SK-N-SH (cell line): ENCODE data around the gene ADGRL3.

Experiments
- FOXJ3 ChIP-seq: sonication (generic); formaldehyde crosslinking; IDR thresholded peaks from 2 replicates; pipeline ENCODE4 v1.5.1; 2020; ENCODE audit warnings: mild to moderate bottlenecking, missing genetic modification reagents
- PBX3 ChIP-seq: IDR thresholded peaks from 2 replicates; pipeline ENCODE4; 2012
- RFX5 ChIP-seq: IDR thresholded peaks from 2 replicates; pipeline ENCODE4 v1.6.1; 2012; ENCODE audit warnings: mild to moderate bottlenecking, improper control_type of control experiment, low read length
- TAF1 ChIP-seq: IDR thresholded peaks from 2 replicates; pipeline ENCODE4 v1.6.1; 2012; ENCODE audit warnings: low read depth, mild to moderate bottlenecking, low read length, moderate library complexity, borderline replicate concordance
- TF ChIP-seq, protein P1 (sequence below): fragments of 200-600 bp; sonication (generic); IDR thresholded peaks from 2 replicates; pipeline ENCODE4 v1.6.1; 2017; ENCODE audit warnings: antibody characterized with exemption, mild to moderate bottlenecking, moderate library complexity

- TF ChIP-seq FOXJ3 (no peak), RFX5 (no peak), PBX3 (no peak), TAF1 (no peak)
- TF ChIP-seq, protein P1, sequence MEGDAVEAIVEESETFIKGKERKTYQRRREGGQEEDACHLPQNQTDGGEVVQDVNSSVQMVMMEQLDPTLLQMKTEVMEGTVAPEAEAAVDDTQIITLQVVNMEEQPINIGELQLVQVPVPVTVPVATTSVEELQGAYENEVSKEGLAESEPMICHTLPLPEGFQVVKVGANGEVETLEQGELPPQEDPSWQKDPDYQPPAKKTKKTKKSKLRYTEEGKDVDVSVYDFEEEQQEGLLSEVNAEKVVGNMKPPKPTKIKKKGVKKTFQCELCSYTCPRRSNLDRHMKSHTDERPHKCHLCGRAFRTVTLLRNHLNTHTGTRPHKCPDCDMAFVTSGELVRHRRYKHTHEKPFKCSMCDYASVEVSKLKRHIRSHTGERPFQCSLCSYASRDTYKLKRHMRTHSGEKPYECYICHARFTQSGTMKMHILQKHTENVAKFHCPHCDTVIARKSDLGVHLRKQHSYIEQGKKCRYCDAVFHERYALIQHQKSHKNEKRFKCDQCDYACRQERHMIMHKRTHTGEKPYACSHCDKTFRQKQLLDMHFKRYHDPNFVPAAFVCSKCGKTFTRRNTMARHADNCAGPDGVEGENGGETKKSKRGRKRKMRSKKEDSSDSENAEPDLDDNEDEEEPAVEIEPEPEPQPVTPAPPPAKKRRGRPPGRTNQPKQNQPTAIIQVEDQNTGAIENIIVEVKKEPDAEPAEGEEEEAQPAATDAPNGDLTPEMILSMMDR: no peak
Observed at GRCh38 chr4:61812171-61812570, 612.0 kb downstream of the ADGRL3 start.
